HG03095 (cell line): ENCODE data around the gene BRD2.

Experiments
- ATAC-seq: cut with Tn5 transposase; IDR thresholded peaks from one replicate; pipeline ENCODE4 v1.9.1; 2021; ENCODE audit warnings: moderate library complexity; ENCODE audit not compliant: unreplicated experiment

Gene BRD2

DNA sequence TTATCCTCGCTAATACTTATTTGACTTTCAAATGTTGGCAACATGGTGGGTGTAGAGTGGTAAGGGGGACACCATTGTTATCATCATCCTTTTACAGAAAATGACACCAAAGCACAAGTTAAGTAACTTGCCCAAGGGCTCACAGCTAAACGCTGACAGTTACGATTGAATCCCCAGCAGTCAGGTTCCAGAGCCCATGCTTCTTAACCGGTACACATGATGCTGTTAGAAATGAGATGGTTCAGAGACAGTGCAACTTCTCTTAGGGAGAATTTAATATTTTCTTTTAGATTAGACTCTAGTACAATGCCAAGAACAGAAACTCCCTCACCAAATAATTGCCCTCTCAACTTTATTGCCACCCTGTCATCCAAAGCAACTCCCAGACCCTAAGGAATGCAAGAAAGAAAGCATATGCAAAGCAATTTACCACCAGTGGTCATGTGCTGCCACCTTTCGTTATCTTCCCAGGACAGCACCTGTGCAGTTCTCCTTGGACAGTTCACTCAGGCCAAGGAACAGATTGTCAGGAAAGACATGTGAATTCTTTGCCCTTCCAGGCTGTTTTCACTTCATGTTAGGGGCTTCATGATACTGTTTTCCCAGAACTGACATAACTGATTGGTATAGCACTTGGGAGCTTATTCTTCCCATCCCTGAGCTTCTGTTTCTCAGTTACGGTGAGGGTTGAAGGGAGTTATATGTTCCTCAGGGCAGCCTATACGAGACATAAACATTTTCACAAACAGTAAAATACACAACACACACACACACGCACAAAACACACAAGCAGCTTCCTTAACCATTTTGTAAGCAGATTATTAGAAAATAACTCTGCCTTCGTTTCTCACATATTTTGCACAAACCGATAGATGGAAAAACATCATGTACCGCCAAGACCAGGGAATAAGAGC, 20.6 kb upstream of the BRD2 start:
- no peak for ATAC-seq

DNA sequence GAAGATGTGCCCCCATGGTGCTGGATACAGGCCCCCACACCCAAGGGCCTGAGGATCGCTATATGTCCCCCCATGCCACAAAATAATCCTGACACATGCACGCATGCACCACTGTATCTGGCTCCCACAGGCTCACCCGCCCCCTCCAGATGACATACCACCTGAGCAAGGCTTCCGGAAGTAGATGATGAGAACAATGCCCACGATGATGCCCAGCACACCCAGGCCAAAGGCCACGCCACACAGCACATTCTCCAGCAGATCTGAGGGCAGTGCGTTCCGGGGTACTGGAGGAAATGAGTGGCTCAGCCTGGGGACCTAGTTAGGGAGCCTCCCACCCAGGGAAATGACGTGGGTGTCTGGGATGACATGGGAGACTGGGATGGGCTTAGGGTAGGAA, 19.3 kb upstream of the BRD2 start:
- ATAC-seq: no peak

DNA sequence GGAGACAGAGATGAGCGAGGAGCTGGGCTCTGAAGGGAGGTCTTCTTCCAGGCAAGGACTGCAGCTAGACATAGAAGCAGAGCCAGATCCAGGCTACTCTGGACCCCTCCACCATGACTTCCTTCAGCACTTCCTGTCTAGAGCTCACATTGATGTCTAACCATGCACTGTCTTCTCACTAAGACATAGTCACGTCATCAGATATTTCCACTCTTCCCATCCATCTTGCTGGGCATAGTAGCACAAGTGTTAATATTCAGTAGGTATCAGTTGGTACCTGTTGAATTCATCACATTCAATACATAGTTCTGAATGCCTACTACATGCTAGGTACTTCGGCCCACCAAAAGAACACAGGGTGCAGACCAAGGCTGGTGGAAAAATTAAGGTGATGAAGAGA, 18.4 kb upstream of the BRD2 start:
- no peak for ATAC-seq

DNA sequence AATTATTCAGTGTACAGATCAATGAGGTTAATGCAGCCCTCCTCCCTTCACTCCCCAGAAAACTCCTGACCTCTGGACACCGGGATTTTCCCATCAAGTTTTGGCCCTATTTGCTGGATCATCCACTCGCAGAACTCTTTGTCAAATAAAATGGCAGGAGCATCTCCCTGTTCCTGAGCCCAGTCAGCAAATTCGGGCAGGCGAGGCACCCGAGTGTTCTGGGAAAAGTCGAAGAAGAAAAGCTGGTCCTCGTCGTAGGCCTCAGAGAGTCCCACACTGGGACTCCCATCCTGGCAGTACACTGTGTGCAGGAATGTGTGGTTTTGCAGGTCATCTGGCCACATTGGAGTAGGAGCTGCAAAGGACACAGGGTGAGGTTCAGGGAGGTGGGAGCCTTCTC, 17.9 kb upstream of the BRD2 start:
- no peak for ATAC-seq

DNA sequence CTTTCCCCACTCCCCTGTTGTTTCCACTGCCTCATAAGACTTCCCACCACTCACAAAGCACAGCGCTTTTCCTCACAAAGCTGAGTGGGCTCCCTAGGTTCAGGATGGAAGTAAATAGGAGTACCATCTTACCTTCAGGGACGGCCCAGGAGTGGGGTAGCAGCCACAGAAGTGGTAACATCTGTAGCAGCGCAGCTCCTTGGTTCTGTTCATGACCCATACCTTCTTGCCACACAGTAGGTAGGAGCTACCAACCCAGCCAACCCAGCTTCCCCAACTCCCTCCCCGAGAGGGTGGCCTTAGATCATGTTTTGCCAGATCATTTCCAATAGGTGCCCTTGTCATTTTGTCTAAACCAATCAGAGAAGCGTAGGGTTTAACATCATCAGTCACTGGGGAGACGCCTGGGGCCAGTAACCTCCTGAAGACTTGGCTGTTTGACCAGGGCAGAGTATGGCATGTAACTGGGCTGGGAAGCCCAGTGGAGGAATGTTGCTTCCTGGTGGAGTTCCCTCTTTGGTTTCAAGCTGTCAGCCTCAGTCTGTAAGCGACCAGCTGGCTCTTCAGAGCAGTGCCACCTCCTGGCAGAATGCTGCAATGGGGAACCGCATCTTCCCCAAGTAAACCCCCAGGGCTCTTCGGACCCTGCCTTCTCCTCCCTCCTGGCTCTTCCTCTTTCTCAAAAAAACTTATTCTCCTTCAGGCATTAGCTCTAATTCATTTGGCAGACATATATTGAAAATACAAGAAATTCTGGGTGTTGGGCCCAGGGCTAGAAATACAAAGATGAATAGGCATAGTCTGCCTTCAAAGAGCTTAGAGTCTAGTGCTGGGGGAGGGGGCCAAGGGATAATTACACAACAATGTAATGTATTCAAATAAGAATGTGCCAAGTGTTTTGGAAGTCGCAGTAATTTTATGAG, 15.3 kb upstream of the BRD2 start, which contains the start of gene HLA-DMA:
Gene HLA-DMA, minus strand, starts transcription at position 281 of the 923 bp plus-strand sequence. Its CDS starts 61 bp downstream, at position 220.
- peak; percentile 83 for ATAC-seq

DNA sequence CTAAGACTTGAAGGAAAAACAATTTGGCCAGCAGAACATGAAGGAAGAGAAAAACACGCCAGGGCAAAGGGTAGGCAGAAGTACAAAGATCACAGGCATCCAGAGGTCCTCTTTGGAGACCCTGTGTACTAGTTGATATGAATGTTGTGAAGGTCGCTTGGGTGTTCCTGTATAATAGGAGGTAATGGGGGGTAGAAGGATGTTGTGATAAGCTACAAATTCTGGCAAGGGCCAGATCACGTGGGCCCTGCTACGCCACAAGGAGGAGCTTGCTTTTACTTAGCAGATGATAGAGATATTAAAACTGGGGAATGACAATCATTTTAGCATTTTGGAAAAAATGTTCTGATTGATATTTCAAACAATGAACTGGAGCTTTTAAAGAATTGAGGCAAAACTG, 14.6 kb upstream of the BRD2 start:
- no peak for ATAC-seq

DNA sequence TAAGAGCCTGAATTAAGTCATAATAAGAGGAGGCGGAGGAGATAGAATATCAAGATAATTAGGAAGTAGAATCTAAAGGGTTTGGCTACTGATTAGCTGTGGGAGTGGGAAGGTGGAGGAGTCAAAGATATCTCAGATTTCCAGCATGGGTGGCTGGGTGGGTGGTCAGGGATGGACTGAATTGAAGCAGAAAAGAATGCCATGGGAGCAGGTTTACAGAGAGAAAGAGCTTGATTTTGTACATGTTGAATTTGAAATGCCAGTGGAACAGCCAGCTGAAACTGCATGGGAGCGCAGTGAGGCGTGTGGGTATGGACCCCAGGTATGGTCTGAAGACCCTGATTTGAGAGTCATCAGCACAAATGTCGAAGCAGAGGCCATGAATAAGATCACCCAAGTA, 14.1 kb upstream of the BRD2 start:
- no peak for ATAC-seq

DNA sequence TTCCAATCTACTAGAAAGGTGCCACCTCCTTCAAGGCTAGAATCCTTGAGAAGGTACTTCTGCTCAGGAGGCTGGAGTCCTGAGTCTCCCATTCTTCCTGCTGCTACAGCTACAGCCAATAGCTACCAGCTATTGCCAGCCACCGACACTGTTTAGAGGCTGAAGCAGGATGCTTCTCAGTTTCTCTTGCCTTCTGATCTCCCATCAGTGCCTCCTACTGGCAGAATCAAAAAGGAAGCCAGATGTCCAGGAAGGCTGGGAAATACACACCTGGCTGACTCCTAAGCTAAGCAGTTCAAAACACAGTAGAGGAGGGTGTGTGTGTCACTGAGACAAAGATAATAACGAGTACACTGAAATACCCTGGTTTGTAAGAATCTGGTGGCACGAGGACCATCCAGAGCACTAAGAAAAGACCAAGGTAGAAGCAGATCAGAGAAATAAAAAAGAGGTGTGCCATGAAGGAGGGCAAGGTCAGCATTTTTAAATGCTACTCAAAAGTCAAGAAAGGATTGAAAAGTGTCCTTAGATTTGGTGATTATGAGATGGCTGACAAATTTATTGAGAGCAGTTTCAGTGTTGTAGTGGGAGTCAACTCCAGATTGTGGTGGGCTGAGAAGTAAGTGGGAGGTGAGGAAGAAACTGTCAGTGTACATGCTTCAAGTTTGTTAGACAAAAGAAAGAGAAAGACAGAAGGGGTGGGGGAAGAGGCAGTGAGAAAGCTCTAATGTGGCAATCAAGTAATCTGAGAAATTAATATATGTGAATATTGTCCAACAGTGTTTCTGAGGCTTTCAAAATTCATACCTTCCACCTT, 13.2 kb upstream of the BRD2 start:
- ATAC-seq: no peak

DNA sequence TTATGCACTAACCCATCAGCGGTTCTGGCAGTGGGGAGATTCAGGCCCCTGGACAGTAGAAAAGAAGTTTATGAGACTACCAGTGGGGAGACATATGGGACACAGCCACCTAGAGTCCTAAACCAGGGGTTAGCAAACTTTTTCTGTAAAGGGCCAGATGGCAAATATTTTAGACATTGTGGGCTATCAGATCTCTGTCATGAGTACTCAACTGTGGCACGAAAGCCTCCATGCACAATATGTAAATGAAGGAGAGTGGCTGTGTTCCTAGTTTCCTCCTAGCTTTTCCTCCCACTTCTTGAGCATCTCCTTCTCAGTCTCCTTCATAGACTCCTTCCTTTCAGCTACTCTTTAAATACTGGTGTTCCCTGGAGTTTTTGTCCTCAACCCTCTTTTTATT, 12.2 kb upstream of the BRD2 start:
- no peak for ATAC-seq

DNA sequence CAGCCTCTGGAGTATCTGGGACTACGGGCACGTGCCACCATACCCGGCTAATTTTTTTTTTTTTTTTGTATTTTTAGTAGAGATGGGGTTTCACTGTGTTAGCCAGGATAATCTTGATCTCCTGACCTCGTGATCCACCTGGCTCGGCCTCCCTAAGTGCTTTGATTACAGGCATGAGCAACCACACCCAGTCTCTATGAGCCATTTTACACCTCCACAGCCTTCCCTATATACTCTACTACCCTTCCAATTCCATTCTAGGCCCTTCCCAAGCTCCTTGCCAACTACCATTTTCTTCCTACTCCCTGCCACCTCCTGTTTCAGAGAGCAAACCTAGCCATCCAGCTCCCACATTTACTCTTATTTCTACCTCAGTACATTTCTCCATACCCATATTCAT, 7.8 kb upstream of the BRD2 start:
- ATAC-seq: no peak

DNA sequence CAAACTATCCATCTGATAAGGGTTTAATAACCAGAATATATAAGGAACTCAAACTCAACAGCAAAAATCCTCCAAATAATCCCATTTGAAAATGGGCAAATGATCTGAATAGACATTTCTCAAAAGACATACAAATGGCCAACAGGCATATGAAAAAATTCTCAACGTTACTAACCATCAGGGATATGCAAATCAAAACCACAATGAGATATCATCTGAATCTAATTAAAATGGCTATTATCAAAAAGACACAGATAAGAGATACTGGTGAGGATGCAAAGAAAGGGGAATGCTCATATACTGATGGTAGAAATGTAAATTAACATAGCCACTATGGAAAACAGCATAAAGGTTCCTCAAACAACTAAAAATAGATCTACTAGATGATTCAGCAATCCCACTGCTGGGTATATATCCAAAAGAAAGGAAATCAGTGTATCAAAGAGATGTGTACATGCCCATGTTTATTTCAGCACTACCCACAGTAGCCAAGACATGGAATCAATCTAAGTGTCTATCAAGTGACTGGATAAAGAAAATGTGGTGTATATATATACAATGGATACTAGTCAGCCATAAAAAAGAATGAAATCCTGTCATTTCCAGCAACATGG, 6.1 kb upstream of the BRD2 start:
- no peak for ATAC-seq

DNA sequence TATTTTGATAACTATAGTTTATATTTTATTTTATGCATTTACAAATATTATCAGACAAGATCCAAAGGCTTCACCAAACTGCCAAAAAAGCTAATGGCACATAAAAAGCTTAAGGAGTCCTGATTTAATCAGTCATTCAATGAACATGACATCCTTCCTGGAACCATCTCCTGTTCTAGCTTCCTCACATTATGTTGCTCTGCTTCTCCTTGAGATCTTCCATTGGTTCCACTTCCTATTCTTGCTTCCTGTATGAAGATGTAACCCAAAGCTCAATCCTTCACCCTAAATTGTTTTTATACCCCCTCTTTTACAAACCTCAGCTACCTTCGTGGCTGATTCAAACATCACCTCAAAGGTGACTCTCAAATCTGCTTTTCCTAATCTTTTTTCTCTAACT, 4.5 kb upstream of the BRD2 start:
- no peak for ATAC-seq

DNA sequence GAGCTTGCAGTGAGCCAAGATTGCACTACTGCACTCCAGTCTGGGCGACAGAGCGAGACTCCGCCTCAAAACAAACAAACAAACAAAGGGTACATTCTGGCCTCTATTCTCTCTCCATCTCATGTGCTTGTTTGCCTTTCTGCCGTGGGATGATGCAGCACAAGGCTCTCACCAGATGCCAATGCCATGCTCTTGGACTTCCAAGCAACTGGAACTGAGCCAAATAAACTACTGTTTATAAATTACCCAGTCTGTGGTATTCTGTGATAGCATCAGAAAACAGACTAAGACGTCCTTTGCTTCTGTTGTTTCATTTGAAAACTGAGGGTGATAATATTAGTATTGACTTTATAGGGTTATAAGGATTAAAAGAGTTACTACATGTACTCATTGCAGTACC, 3.6 kb upstream of the BRD2 start:
- no peak for ATAC-seq

DNA sequence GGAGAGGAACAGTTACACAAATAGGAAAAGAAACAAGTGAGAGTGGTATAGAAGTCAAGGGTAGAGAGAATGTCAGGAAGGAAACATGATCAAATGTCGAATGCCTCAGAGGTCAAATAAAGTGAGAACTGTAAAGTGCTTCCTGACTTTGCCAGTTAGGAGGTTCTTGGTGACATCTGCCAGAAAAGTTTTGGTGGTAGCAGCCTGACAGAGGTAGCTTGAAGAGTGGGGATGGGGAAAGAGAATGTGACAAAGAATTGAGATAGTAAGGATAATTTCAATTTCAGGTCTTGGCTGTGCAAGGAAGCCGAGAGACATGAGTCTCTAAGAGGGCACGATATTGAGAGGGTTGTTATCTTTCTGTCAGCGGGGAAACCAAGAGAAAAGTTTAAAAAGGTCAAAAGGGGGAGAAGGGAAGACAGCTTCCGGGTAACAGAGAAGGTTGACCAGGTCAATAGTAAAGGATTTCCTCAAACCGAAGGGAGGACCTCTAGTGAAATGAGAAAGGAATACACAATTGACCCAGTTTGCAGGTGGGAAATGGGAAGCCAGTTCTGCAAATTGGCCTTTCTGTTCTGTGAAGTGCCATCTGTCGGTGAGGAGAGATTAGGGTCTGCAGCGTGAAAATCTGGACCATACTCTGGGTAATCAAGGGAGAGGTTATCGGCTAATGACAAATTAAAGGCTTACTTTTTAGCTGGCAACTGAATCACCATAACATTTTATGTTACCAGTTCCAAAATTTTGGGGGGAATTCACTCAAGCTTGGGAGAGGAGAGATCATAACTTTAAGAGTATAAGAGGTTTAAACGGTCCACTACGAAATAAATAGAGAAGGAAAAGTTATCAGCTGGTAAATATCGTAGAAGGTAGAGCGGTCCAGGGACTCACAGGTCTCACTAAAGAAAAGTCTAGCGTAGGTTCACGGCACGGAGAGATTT, 973 bp upstream of the BRD2 start:
- ATAC-seq: no peak

DNA sequence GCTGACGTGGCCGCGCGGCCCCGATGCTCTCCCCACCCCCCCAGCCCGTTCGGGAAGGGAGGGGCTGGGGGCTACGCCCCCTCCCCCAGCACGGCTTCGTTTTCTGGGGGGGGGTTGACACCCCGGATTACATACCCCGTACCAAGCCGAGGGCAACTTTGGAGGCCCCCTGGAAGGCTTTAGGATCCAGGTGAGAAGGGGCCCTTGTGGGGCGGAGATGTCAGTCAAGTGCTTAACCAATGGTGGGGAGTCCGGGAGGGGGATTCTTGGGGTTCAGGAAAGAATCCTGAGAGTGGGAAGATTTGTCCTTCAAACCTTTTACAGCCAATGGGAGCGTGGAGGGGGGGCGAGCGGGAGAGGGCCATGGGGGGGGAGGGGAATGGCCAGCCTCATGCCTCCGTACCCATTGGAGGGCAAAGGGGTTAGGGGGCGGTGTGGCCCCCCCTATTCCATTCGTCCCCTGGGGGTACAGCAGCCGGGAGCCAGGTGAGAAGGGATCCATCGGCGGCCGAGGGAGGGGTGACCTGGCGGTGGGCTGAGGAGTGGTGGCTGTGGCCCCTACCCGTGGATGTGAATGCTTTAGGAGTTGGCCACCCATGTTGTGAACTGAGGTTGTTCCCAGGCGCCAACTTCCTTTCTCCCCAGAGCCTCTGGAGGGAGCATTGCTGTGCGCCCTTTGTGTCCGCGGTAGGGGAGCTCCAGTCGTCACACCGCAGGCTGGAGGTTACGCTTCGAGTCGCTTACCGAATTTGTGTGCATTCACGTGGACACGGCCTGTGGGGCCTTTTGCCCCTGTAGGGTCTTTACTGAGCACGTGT, 682 bp downstream of the BRD2 start:
- ATAC-seq: no peak

DNA sequence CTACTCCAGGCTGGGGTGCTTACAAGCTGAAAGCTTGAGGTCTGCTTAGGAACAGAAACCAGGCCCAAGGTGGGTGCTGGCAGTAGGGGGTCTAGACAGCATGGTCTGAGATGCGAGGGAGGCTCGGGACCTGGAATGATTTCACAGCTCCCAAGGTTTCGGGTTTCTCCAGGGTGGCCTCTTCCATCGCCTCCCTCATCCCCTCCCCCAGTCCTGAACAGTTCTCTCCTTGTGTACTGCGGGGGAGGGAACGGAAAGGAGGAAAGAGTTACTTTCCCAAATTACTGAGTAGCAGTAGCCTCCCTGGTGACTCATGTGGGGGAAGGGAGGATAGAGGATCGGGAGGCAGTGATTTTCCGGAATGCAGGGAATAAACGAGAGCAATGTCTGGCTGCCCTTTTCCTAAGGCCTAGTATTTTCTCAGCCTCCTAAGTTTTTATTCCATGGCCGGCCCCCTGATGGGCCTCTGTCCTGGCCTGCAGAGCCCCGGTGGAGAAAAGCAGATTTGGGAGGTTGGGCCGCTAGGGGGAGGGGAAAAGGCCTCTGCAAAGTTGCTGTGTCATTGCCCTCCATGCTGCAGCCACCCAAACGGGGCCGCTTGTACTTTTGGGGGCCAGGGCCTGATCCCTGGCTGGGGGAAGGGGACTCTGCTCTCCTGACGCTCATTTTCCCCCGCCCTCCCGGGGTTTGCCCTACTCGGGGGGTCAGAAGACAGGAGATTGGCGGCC, 1.5 kb downstream of the BRD2 start:
- no peak for ATAC-seq

DNA sequence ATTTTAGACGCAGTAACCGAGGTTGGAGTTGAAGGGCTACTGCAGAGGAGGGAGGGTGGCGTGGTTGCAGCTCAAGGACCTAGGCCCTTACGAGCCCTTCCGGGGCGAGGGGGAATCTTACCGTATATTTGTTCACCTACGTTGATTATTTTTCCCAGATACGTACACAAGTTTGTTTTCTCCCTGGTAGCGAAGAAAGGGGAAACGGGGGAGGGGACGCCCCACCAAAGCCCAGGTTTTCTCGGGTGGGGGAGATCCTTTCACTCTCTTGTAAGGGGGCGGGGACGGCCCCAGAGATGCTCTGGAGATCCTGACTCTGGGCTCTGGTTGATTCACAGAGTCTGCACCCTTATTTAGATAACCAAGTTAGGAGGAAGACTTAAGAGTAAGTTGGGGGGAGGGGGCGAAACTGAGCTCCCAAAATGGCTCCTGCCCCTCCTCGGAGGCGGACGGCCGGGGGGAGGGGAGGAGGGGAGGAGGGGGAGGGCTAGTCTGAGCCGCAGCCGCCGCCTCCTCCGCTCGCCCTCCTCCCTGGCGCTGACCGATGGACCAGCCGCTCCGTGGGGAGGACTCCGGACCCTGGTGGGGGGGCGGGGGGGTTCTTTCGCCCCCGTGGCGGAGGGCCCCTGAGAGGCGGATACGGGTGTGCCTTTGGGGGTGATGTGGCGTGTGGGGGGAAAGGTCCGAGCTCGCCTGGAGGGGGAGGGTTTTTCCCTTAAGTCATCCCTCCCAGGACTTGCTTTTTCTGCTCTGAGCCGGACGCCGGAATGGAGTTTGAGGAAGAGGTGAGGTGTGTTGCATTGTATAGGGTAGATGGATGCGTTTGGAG, 2.2 kb downstream of the BRD2 start:
- no peak for ATAC-seq
